Loucy (cell line): ENCODE measurements around the gene SIGLEC15.

Source experiments
- H2AFZ ChIP-seq: fragments of 200-600 bp; sonication (generic); 2 replicates; pipeline ENCODE4 v1.6.0; 2016; ENCODE audit warnings: antibody characterized with exemption, mild to moderate bottlenecking, low read length, moderate library complexity
- H3F3A ChIP-seq: fragments of 200-600 bp; 2 replicates; pipeline ENCODE4 v1.6.0; 2016; ENCODE audit warnings: antibody characterized with exemption, low read depth, mild to moderate bottlenecking
- H3K27me3 ChIP-seq: fragments of 200-600 bp; sonication (generic); 2 replicates; pipeline ENCODE4 v1.6.1; 2014; ENCODE audit warnings: low read length, mild to moderate bottlenecking; ENCODE audit not compliant: insufficient read depth, poor library complexity, severe bottlenecking
- H3K36me3 ChIP-seq: fragments of 200-600 bp; sonication (generic); 2 replicates; pipeline ENCODE4 v1.6.1; 2016; ENCODE audit warnings: low read length; ENCODE audit not compliant: insufficient read depth
- H3K4me1 ChIP-seq: fragments of 200-600 bp; sonication (generic); 2 replicates; pipeline ENCODE4 v1.5.1; 2014; ENCODE audit warnings: low read length, mild to moderate bottlenecking; ENCODE audit not compliant: insufficient read depth, poor library complexity, severe bottlenecking
- H3K4me2 ChIP-seq: fragments of 200-600 bp; sonication (generic); 2 replicates; pipeline ENCODE4 v1.6.0; 2014; ENCODE audit warnings: antibody characterized with exemption, low read length, low read depth, mild to moderate bottlenecking; ENCODE audit not compliant: poor library complexity, severe bottlenecking
- H3K4me3 ChIP-seq: fragments of 200-600 bp; sonication (generic); 2 replicates; pipeline ENCODE4 v1.5.1; 2014; ENCODE audit warnings: low read length, mild to moderate bottlenecking, mixed read lengths; ENCODE audit not compliant: poor library complexity, severe bottlenecking
- H3K79me2 ChIP-seq: fragments of 200-600 bp; sonication (generic); 2 replicates; pipeline ENCODE4 v1.6.1; 2014; ENCODE audit warnings: low read length; ENCODE audit not compliant: insufficient read depth
- H3K9ac ChIP-seq: fragments of 200-600 bp; sonication (generic); 2 replicates; pipeline ENCODE4 v1.6.0; 2014; ENCODE audit warnings: mild to moderate bottlenecking, low read depth, low read length, moderate library complexity; ENCODE audit not compliant: poor library complexity, severe bottlenecking
- H3K9me2 ChIP-seq: fragments of 200-600 bp; sonication (generic); replicated peaks from 2 replicates; pipeline ENCODE4 v1.6.1; 2016; ENCODE audit warnings: low read depth, low read length, mixed read lengths
- H3K9me3 ChIP-seq: fragments of 200-600 bp; sonication (generic); 2 replicates; pipeline ENCODE4 v1.6.1; 2014; ENCODE audit warnings: mild to moderate bottlenecking, antibody characterized with exemption, low read length, low read depth; ENCODE audit not compliant: insufficient read depth
- H4K20me1 ChIP-seq: fragments of 200-600 bp; sonication (generic); 2 replicates; pipeline ENCODE4 v1.6.0; 2014; ENCODE audit warnings: antibody characterized with exemption, low read length, mild to moderate bottlenecking; ENCODE audit not compliant: insufficient read depth, poor library complexity, severe bottlenecking
- CTCF ChIP-seq: fragments of 200-600 bp; sonication (generic); conservative IDR thresholded peaks from 2 replicates; pipeline ENCODE4 v1.5.1; 2014; ENCODE audit warnings: mild to moderate bottlenecking, antibody characterized with exemption, low read length
- EZH2phosphoT487 ChIP-seq: fragments of 200-600 bp; IDR thresholded peaks from 2 replicates; pipeline ENCODE4 v1.6.1; 2018; ENCODE audit warnings: antibody characterized with exemption, mild to moderate bottlenecking, moderate library complexity, borderline replicate concordance

SIGLEC15 gene

GRCh38 chr18:45871431-45872084 lies 46.1 kb downstream of the SIGLEC15 start:
- Histone ChIP-seq H3K36me3 (peaks cover 79% of the 10 kb centered on the region), H3K9me3 (peaks cover 6% of the 10 kb centered on the region; the same call in 1 of the 2 replicates), H3K79me2 (no peaks in the 10 kb centered on the region), H3K4me2 (no peak overlapping the region), H3F3A (no peaks in the 10 kb centered on the region), H4K20me1 (no peaks in the 10 kb centered on the region), H3K4me3 (no peak overlapping the region), H3K27me3 (no peaks in the 10 kb centered on the region), H2AFZ (no peak overlapping the region), H3K4me1 (no peaks in the 10 kb centered on the region), H3K9me2 (no peaks in the 10 kb centered on the region), H3K9ac (no peak overlapping the region)
- TF ChIP-seq EZH2phosphoT487 = no peak
- TF ChIP-seq CTCF = no peak

DNA sequence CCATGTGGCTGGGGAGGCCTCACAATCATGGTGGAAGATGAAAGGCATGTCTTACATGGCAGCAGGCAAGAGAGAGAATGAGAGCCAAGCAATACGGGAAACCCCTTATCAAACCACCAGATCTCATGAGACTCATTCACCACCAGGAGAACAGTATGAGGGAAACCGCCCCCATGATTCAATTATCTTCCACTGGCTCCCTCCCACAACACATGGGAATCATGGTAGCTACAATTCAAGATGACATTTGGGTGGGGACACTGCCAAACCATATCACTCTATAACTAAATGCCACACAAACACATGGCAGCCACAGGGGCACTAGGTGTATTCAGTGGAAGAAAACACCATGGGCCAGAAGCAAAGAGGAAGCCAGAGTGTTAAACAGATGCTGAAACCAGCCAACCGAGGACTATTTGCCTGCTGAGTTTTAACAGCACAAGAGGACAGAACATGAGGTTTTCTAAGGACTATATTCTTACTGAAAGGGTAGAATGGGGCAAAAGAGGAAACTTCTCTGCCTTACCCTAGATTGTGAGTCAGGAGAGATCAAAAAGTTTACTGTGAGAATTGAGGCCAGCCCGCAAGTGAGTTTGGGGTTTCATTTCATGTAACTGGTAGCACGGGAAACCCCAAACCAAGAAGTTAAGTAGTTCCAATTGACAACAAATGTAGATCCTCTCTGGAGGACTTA lies 49.2 kb downstream of the SIGLEC15 start:
- H3K4me2 ChIP-seq = no peak overlapping the region
- no peaks in the 10 kb centered on the region for H3K27me3 ChIP-seq
- H3K4me3 ChIP-seq = no peak overlapping the region
- TF ChIP-seq EZH2phosphoT487 (no peak), CTCF (no peak)
- no peak overlapping the region for H2AFZ ChIP-seq
- H3K9ac ChIP-seq = no peak overlapping the region
- peaks cover 83% of the 10 kb centered on the region for H3K36me3 ChIP-seq
- peaks cover 6% of the 10 kb centered on the region; the same call in 1 of the 2 replicates for H3K9me3 ChIP-seq
- H3F3A ChIP-seq = no peaks in the 10 kb centered on the region
- H3K79me2 ChIP-seq = no peaks in the 10 kb centered on the region
- H3K4me1 ChIP-seq = no peaks in the 10 kb centered on the region
- no peaks in the 10 kb centered on the region for H4K20me1 ChIP-seq
- no peaks in the 10 kb centered on the region for H3K9me2 ChIP-seq

GRCh38 chr18:45876161-45876560 lies 50.7 kb downstream of the SIGLEC15 start:
- Histone ChIP-seq H3K36me3 (peaks cover 78% of the 10 kb centered on the region), H4K20me1 (no peaks in the 10 kb centered on the region), H3K4me1 (no peaks in the 10 kb centered on the region), H3K9me2 (no peaks in the 10 kb centered on the region), H3K9ac (no peak overlapping the region), H3K27me3 (no peaks in the 10 kb centered on the region), H3K4me2 (no peak overlapping the region), H3K9me3 (peaks cover 6% of the 10 kb centered on the region; the same call in 1 of the 2 replicates), H3K79me2 (no peaks in the 10 kb centered on the region), H3F3A (no peaks in the 10 kb centered on the region), H3K4me3 (no peak overlapping the region), H2AFZ (no peak overlapping the region)
- TF ChIP-seq CTCF (no peak), EZH2phosphoT487 (no peak)
